ENCODE data around the gene FAM9C.

The FAM9C gene

DNA sequence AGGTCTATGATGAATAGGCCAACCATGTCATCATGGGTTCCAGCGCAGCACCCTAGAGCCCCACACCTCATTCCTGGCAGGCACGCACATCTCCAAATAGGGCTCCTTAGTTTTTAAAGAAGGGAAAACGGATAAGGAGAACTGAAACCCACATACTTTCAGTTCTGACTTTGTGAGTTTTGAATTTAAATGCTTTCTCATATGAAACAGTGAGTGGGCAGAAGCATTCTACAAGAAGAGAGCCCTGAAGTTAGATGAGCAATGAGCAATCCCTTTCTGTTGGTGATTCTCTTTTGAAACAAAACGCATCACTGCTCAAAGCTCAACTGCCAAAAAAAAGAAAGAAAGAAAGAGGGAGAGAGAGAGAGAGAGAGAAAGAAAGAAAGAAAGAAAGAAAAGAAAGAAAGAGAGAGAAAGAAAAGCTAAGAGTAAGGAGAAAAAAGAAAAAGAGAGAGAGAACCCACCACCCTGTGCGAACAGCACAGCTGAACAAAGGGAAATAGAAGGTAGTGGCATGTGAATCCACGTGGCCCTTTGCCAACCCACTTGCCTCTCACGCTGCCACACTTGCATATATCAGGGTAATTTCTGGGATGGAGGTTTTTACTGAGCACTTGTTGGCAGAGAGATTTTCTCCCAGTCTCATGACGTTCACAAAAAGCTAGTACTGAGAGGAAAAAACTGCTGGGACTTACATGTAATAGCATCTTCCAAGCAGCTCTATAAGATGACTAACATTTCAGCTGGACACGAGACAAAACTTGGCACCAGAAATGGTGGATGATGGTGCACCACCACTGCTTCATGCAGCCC is 38.6 kb downstream of the FAM9C start:
- DNase-seq = peak in 2 of 6 experiments; percentile 24 to 32

- no peak for DNase-seq
Observed at GRCh38 chrX:13001961-13002671, 42.3 kb downstream of the FAM9C start.

DNA sequence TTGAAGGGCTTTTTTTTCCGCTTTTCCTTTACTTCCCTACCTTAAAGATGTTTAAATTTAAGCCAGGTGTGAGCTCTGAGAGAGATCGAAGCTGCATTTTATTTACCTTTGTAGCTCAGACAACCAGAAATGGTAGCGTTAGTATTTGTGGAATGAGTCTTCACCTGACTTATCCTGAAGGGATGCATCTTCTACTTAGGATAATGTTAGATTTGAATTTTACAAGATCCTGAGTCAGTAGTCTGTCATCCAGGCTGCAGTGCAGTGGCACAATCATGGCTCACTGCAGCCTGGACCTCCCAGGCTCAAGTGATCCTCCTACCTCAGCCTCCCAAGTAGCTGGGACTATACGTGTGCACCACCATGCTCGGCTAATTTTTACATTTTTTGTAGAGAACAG is 43.3 kb downstream of the FAM9C start:
- DNase-seq = no peak

DNA sequence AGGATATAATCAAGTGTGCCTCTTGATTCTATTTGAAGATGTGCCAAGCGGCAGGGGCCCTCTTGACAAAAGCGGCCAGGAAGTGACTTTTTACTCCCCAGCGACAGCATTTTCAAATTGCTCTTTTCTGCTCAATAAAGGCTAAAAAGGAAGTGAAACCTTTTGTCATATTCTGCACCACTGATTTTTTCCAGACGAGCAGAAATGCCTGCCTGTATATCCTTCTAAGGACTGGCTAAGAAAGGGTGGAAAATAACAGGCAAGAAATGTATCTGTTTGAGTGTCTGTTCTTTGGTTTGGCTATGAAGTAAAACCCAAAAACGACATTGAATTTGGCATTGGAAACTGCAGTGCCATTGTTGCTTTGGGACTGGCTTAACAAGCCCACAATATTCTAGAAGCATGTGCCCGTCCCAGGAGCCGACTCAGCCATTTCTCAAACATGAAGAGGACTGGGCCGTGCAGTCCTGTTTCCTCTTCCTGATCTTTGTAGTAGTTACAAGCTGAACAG is 44.1 kb downstream of the FAM9C start:
- peak in 5 of 6 experiments; percentile 21 to 61 (median 57) for DNase-seq

DNA sequence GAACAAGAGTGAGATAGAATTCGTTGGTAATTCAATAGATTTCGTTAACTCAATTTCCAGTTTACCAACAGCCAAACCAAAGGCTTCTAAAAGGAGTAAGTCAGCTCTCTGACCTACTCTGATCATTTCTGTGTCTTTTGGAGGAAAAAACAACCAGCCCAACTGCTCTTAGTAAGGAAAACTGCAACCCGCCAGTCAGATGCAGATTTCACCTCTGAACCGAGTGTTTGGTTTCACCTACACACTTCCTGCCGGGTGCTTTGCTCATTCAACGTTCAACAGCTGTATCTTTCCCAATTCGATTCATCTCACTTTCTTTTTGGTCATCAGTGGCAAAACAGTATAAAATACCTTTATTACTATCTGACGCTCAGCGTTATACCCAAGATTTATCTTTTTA is 45.0 kb downstream of the FAM9C start:
- peak in 5 of 6 experiments; percentile 19 to 63 (median 43) for DNase-seq

DNA sequence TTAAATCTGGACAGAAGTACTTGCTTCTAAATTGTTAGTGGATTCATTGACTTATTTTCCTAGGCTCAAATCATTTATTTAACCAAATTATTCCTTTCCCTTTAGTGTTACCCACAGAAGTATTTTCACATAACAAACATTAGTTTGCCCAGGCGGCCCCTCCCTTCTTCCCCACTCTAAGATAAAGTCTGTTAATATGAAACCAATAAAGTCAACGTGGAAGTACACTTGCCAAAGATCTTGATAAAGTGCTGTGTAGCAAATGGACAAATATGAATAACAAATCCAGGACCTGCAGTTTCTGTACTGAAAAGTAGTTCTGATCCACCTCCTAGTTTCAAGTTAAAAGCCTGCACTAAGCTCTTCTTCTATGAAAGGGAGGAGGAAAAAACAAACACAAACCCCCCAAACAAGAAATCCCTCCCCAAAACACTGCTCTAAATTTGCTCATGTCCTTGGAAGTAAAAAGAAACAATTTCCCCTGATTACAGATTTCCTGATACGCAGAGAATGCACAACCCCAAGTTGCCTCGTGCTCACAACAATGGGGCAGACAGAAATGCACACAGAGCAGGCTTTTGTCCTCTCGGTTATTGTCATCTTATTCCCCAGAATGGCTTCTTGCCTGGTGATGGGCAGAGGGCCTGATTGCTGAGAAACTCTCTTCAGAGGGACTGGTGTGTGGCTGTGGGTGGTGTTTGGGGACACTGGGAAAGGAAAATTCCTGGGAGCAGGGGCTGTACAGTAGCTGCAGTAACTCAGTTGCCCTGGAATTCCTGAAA is 46.3 kb downstream of the FAM9C start:
- DNase-seq = peak in 1 of 6 experiments; percentile 1

- DNase-seq = no peak
Observed at GRCh38 chrX:12996934-12997435, 47.4 kb downstream of the FAM9C start.

DNA sequence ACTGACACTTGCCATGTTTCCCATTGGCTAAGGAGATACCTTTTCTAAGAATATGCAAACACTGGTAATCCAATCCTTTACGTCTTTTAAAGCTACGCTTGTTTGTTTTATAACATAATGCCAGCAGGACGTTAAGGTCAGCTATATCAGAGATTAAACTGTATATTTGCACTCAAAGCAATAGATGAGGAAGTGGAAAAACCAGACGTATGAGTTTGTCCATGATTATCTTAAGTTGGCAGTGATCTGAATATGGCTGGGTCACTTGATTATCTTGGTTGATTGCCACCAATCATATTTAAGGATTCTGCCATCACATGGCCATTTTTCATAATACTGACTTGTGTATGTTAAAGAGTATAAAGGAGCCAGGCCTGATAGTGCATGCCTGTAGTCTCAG is 50.1 kb downstream of the FAM9C start:
- no peak for DNase-seq

DNA sequence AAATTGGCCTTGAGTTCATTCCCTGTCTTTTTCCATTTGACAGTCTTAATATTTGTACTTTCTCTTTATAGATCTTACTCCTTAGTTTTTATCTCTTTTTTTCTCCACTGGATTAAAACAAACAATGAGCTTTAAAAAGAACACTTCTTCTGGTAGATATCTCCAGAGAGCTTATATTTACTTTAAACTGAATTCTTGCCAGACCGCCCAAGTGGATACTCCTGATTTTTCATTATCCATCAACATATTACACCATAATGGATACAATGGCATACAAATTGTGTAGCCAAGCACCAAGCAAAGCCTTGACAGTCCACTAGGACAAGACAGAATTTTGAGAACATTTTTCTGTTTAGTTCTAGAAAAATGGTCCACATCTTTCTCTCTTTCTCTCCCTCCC is 50.6 kb downstream of the FAM9C start:
- no peak for DNase-seq

DNA sequence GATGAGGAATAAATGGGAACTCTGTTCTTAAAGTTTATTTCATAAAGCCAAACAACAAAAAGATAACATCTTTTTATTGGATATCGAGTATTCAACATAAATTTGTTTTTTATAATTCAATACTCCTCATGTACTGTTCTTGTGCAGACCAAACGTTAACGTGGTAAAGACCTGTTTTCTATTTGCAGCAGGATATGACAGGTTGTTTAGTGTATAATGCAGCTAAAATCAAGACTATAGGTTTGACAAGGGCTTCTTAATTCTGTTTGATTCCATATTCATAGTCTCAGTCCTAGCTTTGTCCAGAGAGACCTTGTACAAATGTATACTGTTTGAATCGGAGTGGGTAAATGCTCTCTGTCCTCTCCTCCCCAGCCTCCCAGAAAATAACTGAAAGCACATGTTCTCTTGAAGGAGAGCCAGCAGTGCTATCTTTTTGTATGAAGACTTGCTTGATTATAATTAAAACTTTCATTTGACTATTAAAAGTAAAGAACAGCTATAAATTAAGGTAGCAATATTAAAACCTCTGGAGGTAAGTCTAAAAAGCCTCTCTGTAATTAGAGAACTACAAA is 51.8 kb downstream of the FAM9C start:
- no peak for DNase-seq

DNA sequence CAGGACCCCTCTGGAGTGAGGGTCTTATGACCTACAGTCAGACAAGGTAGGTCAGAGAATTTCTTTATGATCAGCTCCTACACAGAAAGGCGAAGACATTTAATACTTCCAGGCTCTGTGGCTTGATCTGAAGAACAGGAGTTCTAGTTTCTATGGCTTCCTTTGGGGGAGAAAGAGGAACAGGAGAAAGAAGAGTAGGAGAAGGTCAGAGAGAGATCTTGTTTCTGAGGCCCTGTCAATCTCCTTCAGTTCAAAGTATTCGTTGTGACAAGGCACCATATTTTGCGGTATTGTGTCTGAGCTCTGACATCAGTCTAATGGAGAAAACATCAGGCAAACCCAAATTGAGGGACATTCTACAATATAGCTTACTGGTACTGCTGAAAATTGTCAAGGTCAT is 52.8 kb downstream of the FAM9C start:
- DNase-seq = no peak

DNA sequence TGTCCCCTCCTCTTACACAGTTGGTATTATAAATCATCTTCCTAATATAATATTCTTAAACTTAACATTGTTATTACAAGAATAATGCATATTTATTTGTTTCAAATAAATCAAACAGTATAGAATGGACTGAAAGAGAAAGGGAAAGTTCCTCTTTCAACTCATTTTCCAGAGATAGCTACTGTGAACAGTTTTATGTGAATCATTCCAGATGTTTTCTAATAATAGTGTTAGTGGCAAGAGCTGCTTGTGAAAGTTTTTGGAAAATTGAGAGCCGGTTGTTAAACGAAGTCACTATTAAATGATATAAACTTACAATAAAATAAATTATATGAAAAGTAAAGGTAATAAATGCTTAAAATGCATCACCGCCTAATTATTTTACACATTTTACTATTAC is 55.0 kb downstream of the FAM9C start:
- DNase-seq = no peak

- DNase-seq = no peak
Observed at GRCh38 chrX:12988797-12989196, 55.6 kb downstream of the FAM9C start.

DNA sequence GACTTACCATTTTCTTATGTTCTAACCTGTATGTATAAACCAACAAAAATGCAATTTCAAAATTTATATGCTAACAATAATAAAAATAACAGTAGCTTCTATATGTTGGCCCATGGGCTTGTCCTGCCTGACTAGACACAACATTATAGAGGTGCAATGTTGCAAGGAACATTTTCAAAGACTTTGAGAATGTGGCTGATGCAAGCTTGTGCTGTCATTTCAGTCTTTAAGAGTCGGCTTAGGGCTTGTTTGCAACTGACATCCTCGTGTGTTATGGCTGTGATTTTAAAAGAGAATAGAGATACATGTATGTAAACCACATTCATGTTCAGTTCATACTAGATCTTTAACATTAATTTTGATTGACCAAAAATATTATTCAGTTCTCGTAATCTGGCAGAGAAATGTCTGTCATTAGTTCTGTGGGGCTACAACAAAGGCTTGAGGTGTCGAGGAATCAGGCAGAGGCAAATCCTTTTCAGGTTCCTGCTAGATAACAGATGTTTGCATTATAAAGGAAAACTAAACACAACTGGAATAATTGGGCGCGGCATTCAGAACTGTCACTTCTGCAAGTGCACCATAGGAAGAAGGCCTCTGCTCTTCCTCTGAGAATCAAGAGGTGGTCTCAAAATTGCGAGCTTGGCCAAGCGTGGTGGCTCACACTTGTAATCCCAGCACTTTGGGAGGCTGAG is 56.4 kb downstream of the FAM9C start:
- DNase-seq = no peak

- DNase-seq = no peak
Observed at GRCh38 chrX:12987340-12987739, 57.1 kb downstream of the FAM9C start.

GRCh38 chrX:12986886-12987285 is 57.5 kb downstream of the FAM9C start:
- no peak for DNase-seq

GRCh38 chrX:12986164-12986779 is 58.1 kb downstream of the FAM9C start:
- DNase-seq = no peak

All from stimulated activated naive CD4-positive, alpha-beta T cell (primary cell).